ENCODE measurements around the gene FMNL3.

GRCh38 chr12:49636574-49636973, 70.6 kb downstream of the FMNL3 start:
- TF ChIP-seq POLR2AphosphoS5 (IDR thresholded peaks at IDR 0.05; ENCODE audit: low read depth, low read length) = no peak
- TF ChIP-seq POLR2A (IDR thresholded peaks at IDR 0.05; ENCODE audit: low read depth, low read length) = no peak

Data from GM12892 (cell line).